Amniotic epithelial cell (primary cell): Measurements from ENCODE around the gene GUCY2D.
A peak's percentile ranks its signal among the peaks of the same experiment; 100 is the strongest.
"Not testable (repeated sequence)": the region's sequence is repeated elsewhere in the genome, so short reads cannot be mapped to it uniquely, and the experiment has no call there.

ENCODE experiments used
- DNase-seq: peaks from one replicate; pipeline ENCODE4 v3.0.0-alpha.2; 2010; ENCODE audit warnings: low read depth

Gene GUCY2D

DNA sequence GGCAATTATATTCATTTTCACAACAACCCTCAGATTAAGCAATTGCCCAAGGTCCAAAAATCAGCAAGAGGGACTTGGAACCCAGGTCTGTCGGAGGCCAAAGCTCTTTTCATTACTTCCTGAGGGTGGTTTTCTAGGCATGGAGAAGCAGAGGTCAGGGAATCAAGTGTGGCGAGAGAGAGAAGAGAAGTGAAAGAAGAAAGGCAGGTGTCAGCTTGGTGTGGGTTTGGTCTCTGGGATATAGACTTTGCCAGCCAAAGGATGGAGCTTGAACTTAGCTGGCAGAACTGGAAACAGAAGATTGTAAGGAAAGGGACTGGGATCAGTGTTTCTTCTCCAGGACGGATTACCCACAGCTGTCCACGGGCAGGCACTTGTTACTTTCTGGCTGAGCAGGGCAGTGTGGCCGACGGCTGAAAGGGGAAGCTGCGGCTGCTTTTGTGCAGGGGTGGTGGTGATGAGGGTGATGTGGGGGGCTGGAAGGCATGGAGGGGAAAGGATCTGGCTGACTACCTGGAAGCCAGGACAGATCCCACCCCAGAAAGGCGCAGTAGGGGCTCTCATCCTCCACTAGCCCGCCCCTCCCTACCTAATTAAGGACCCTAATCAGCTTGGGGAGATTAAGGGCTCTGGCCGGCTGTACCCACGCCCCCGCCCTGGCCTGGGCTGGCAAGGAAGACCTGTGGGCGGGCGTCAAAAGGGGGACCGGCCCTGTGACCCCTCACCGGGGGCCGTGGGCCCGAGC is at the start of gene GUCY2D:
Gene GUCY2D, plus strand, starts transcription at position 640 of the 745 bp plus-strand sequence. CDS start 433 bp downstream, outside the sequence.
- no peak for DNase-seq

- DNase-seq: not testable (repeated sequence)
Observed at GRCh38 chr17:7953266-7953665, 49.1 kb upstream of the GUCY2D start.

DNA sequence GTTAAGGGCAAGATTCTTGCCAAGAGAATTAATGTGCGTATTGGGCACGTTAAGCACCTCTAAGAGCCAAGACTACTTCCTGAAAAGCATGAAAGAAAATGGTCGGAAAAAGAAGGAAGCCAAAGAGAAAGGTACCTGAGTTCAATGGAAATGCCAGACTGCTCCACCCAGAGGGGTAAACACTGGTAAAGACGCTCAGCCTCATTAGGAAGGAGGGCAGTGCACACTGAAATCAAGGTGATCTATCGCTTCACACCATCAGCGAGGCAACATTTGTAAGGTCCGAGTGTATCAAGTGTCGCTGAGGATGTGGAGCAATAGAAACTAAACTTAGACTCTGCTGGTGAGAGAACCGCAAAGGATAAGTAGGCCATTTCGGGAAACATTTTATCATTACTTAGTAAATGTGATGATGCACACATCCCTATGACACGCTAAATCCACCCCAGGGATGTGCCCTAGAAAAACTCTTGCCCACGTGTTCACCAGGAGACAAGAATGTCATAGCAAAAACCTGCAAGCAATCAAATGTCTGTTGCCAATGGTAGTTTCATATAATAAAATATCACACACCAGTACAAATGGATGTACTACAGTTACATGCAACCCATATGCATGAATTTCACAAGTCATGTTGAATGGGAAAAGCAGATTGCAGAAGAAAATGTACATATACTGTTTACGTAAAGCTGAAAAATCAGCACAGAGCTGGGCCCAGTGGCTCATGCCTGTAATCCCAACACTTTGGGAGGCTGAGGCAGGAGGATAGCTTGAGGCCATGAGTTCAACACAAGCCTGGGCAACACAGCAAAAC is 46.8 kb upstream of the GUCY2D start:
- peak; percentile 92 for DNase-seq

GRCh38 chr17:7956228-7956965 is 46.0 kb upstream of the GUCY2D start:
- peak; percentile 92 for DNase-seq

DNA sequence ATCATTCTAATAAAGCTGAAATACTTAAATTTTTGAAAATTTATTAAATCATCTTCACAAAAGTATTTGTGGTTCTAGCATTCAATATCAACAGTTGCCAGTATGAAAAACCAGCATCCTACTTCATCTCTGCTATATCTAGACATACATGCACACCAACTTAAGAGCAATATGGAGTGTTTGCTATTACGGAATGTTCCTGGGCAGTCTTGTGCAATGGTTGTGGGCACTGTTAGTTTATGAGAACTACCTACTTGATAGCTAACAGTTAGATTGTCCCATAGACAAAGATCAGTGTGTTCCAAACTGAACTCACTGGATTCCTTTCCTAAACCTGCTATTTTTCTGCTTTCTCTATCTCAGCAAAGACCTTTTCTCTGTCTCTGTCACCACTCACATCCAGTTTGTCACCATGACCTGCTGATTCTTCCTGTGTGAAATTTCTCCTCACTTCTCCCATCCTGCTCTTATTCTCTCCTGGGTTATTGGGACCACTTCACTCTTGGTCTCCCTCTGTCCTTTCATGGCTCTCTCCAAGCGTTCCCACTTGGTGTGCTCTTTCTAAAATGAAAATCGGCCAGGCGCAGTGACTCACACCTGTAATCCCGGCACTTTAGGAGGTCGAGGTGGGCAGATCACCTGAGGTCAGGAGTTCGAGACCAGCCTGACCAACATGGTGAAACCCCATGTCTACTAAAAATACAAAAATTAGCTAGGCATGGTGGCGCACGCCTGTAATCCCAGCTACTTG is 42.7 kb upstream of the GUCY2D start:
- peak; percentile 99 for DNase-seq

DNA sequence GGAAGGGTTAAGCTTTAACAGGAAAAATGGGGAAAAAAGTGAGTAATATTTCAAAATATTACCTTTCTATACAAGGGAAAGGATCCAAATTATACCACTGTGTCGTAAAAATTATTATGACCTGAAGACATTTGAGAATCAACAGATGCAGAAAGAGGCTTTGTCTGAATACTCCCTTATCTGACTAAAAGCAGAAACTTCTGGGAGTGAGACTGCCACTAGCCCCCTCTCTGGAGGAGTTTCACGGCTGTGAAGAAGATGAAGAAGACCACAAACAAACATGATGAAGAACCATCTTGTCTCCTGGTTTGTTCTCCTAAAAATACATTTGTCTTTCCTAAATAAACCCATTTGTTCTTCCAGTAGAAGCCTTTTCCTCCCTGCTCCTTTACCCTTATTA is 41.0 kb upstream of the GUCY2D start:
- peak; percentile 87 for DNase-seq

GRCh38 chr17:7967751-7968150 is 34.7 kb upstream of the GUCY2D start:
- DNase-seq: no peak

GRCh38 chr17:7969433-7969832 is 33.0 kb upstream of the GUCY2D start:
- peak; percentile 94 for DNase-seq

GRCh38 chr17:7971651-7972050 is 30.8 kb upstream of the GUCY2D start:
- no peak for DNase-seq

GRCh38 chr17:7972131-7972785 is 30.2 kb upstream of the GUCY2D start:
- DNase-seq: no peak

- peak; percentile 37 for DNase-seq
Observed at GRCh38 chr17:7974638-7975131, 27.7 kb upstream of the GUCY2D start.

DNA sequence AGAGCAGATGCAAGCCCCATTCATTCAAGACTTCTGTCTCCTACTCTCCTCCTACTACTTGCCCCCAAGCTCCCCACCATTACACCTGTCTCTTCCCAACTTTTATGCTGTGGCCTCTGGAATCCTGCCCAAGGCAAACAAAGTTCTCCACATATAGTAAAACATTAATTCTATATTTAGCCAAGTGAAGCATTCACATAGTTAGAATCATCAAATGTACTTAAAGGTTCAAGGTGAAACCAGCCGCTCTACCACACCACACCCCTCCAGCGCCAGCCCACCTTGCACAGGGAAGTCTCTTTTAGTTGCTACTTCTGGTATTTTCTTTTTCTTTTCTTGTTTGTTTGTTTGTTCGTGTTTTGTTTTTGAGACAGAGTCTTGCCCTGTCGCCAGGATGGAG is 25.4 kb upstream of the GUCY2D start:
- no peak for DNase-seq

DNA sequence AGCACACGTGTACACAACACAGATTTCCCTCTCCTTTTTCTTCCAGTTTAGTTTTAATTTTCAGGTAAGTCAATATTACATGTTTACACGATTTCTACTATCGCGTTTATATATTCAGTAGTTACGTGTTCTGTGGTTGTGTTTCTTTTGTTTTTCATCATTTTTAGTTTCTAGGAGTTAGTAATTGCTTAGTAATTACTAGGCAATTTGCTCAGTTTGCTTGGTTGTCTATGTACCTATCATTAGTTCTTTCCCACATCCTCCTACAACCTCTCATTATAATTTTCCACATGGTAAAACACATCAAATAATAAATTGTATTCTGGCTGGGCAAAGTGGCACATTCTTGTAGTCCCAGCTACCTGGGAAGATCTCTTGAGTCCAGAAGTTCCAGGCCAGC is 24.6 kb upstream of the GUCY2D start:
- no peak for DNase-seq

GRCh38 chr17:7982173-7982572 is 20.2 kb upstream of the GUCY2D start:
- peak; percentile 77 for DNase-seq

GRCh38 chr17:7982666-7983065 is 19.7 kb upstream of the GUCY2D start:
- DNase-seq: peak; percentile 66

DNA sequence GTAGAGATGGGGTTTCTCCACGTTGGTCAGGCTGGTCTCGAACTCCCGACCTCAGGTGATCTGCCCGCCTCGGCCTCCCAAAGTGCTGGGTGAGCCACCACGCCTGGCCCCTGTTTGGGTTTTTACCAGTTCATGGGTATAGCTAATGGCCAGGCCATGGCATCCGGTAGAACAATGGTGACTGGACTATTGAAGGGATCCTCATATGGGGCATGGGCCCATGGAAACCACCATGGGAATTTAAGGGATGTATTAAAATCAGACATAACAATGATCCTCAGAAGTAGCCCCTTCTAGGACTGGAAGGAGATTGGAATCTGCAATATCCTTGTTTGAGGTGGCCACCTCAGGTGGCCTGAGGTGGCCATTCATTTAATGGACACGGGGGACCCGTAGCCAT is 17.5 kb upstream of the GUCY2D start:
- no peak for DNase-seq

- peak; percentile 97 for DNase-seq
Observed at GRCh38 chr17:7987112-7987893, 15.1 kb upstream of the GUCY2D start.

GRCh38 chr17:7988750-7989178 is 13.7 kb upstream of the GUCY2D start:
- peak; percentile 87 for DNase-seq

GRCh38 chr17:7989781-7990655 is 12.4 kb upstream of the GUCY2D start:
- peak; percentile 55 for DNase-seq
